ENCODE measurements around the gene TAC4. TPM values are rescaled to one million over a fixed set of nuclear protein-coding genes. Genes with fewer than 3 reads are reported as not detected.

TAC4 gene
- total RNA-seq, 1 experiment from 2014 or later = not detected

GRCh38 chr17:49866019-49866380 lies 18.1 kb upstream of the TAC4 start:
- peaks cover 7% of the 10 kb centered on the region; the same call in 1 of the 2 replicates for H3K27me3 ChIP-seq (replicated peaks)
- DNase-seq (ENCODE audit: low read depth in 1 of 2, low spot score in 2 of 2) = no peak
- H3K36me3 ChIP-seq = no peaks in the 10 kb centered on the region
- no peaks in the 10 kb centered on the region for H3K9me3 ChIP-seq (replicated peaks)
- no peak overlapping the region for H3K27ac ChIP-seq
- peaks cover 10% of the 10 kb centered on the region for H3K4me1 ChIP-seq (replicated peaks)
- no peak overlapping the region for H3K4me3 ChIP-seq

GRCh38 chr17:49862781-49863331 lies 15.0 kb upstream of the TAC4 start:
- Histone ChIP-seq H3K27me3 (replicated peaks) (peaks cover 17% of the 10 kb centered on the region), H3K27ac (no peak overlapping the region), H3K4me3 (no peak overlapping the region), H3K9me3 (replicated peaks) (no peaks in the 10 kb centered on the region), H3K4me1 (replicated peaks) (peaks cover 10% of the 10 kb centered on the region), H3K36me3 (no peaks in the 10 kb centered on the region)
- DNase-seq (ENCODE audit: low read depth in 1 of 2, low spot score in 2 of 2) = no peak

GRCh38 chr17:49861150-49861884 lies 13.4 kb upstream of the TAC4 start:
- DNase-seq (ENCODE audit: low read depth in 1 of 2, low spot score in 2 of 2) = peak in 1 of 2 experiments; percentile 48
- no peaks in the 10 kb centered on the region for H3K36me3 ChIP-seq
- no peak overlapping the region for H3K4me3 ChIP-seq
- no peak overlapping the region for H3K27ac ChIP-seq
- H3K9me3 ChIP-seq (replicated peaks) = no peaks in the 10 kb centered on the region
- H3K4me1 ChIP-seq (replicated peaks) = peaks cover 10% of the 10 kb centered on the region
- H3K27me3 ChIP-seq (replicated peaks) = peaks cover 26% of the 10 kb centered on the region

GRCh38 chr17:49859991-49860953 lies 12.4 kb upstream of the TAC4 start:
- Histone ChIP-seq H3K9me3 (replicated peaks) (no peaks in the 10 kb centered on the region), H3K4me1 (replicated peaks) (peaks cover under 1% of the 10 kb centered on the region), H3K27me3 (replicated peaks) (peaks cover 29% of the 10 kb centered on the region), H3K36me3 (no peaks in the 10 kb centered on the region), H3K27ac (no peak overlapping the region), H3K4me3 (no peak overlapping the region)
- DNase-seq (ENCODE audit: low read depth in 1 of 2, low spot score in 2 of 2) = no peak

- no peak overlapping the region for H3K27ac ChIP-seq
- no peaks in the 10 kb centered on the region for H3K36me3 ChIP-seq
- no peak for DNase-seq (ENCODE audit: low read depth in 1 of 2, low spot score in 2 of 2)
- no peaks in the 10 kb centered on the region for H3K9me3 ChIP-seq (replicated peaks)
- H3K27me3 ChIP-seq (replicated peaks) = peaks cover 35% of the 10 kb centered on the region
- H3K4me3 ChIP-seq = no peak overlapping the region
- no peaks in the 10 kb centered on the region for H3K4me1 ChIP-seq (replicated peaks)
Observed at GRCh38 chr17:49858796-49859195, 10.9 kb upstream of the TAC4 start.

- peaks cover 49% of the 10 kb centered on the region for H3K27me3 ChIP-seq (replicated peaks)
- H3K36me3 ChIP-seq = no peaks in the 10 kb centered on the region
- peaks cover 18% of the 10 kb centered on the region for H3K4me1 ChIP-seq (replicated peaks)
- no peak overlapping the region for H3K4me3 ChIP-seq
- peaks cover 5% of the 10 kb centered on the region; the same call in 1 of the 2 replicates for H3K9me3 ChIP-seq (replicated peaks)
- no peak overlapping the region for H3K27ac ChIP-seq
- no peak for DNase-seq (ENCODE audit: low read depth in 1 of 2, low spot score in 2 of 2)
Observed at GRCh38 chr17:49854126-49854525, 6.3 kb upstream of the TAC4 start.

GRCh38 chr17:49853470-49854015 lies 5.7 kb upstream of the TAC4 start:
- DNase-seq (ENCODE audit: low read depth in 1 of 2, low spot score in 2 of 2) = no peak

GRCh38 chr17:49851387-49852291 lies 3.8 kb upstream of the TAC4 start:
- DNase-seq (ENCODE audit: low read depth in 1 of 2, low spot score in 2 of 2) = peak; percentile 66 to 84

More at GRCh38 chr17:49853470-49854015, 5.7 kb upstream of the TAC4 start:
- Histone ChIP-seq H3K27me3 (replicated peaks) (peaks cover 43% of the 10 kb centered on the region), H3K27ac (no peak overlapping the region), H3K36me3 (no peaks in the 10 kb centered on the region), H3K9me3 (replicated peaks) (peaks cover 5% of the 10 kb centered on the region; the same call in 1 of the 2 replicates), H3K4me3 (no peak overlapping the region), H3K4me1 (replicated peaks) (peaks cover 18% of the 10 kb centered on the region)

GRCh38 chr17:49850772-49851386 lies 3.0 kb upstream of the TAC4 start:
- Histone ChIP-seq H3K27me3 (replicated peaks) (peaks cover 31% of the 10 kb centered on the region), H3K9me3 (replicated peaks) (peaks cover 5% of the 10 kb centered on the region; the same call in 1 of the 2 replicates), H3K27ac (no peak overlapping the region), H3K4me1 (replicated peaks) (peaks cover 18% of the 10 kb centered on the region), H3K4me3 (peak overlapping the region; percentile 47), H3K36me3 (no peaks in the 10 kb centered on the region)
- DNase-seq (ENCODE audit: low read depth in 1 of 2, low spot score in 2 of 2) = peak in 1 of 2 experiments; percentile 29

More at GRCh38 chr17:49851387-49852291, 3.8 kb upstream of the TAC4 start:
- Histone ChIP-seq H3K4me1 (replicated peaks) (peaks cover 18% of the 10 kb centered on the region), H3K4me3 (peak overlapping the region; percentile 47), H3K27me3 (replicated peaks) (peaks cover 34% of the 10 kb centered on the region), H3K36me3 (no peaks in the 10 kb centered on the region), H3K27ac (no peak overlapping the region), H3K9me3 (replicated peaks) (peaks cover 5% of the 10 kb centered on the region; the same call in 1 of the 2 replicates)

- Histone ChIP-seq H3K4me1 (replicated peaks) (peaks cover 18% of the 10 kb centered on the region), H3K36me3 (no peaks in the 10 kb centered on the region), H3K27me3 (replicated peaks) (peaks cover 29% of the 10 kb centered on the region), H3K9me3 (replicated peaks) (peaks cover 5% of the 10 kb centered on the region; the same call in 1 of the 2 replicates), H3K4me3 (no peak overlapping the region), H3K27ac (no peak overlapping the region)
- DNase-seq (ENCODE audit: low read depth in 1 of 2, low spot score in 2 of 2) = no peak
Observed at GRCh38 chr17:49850218-49850610, 2.3 kb upstream of the TAC4 start.

- Histone ChIP-seq H3K9me3 (replicated peaks) (peaks cover 5% of the 10 kb centered on the region; the same call in 1 of the 2 replicates), H3K36me3 (no peaks in the 10 kb centered on the region), H3K4me1 (replicated peaks) (peaks cover 21% of the 10 kb centered on the region), H3K27ac (no peak overlapping the region), H3K4me3 (no peak overlapping the region), H3K27me3 (replicated peaks) (peaks cover 23% of the 10 kb centered on the region)
- no peak for DNase-seq (ENCODE audit: low read depth in 1 of 2, low spot score in 2 of 2)
Observed at GRCh38 chr17:49848739-49849138, 870 bp upstream of the TAC4 start.

- Histone ChIP-seq H3K27ac (no peak overlapping the region), H3K36me3 (no peaks in the 10 kb centered on the region), H3K4me3 (no peak overlapping the region), H3K27me3 (replicated peaks) (peaks cover 16% of the 10 kb centered on the region), H3K4me1 (replicated peaks) (peaks cover 21% of the 10 kb centered on the region), H3K9me3 (replicated peaks) (peaks cover 5% of the 10 kb centered on the region; the same call in 1 of the 2 replicates)
- DNase-seq (ENCODE audit: low read depth in 1 of 2, low spot score in 2 of 2) = no peak
Observed at GRCh38 chr17:49846938-49847712, 744 bp downstream of the TAC4 start.

All from SJSA1 (cell line).